HCT116 (cell line): ENCODE results near the gene SWAP70. TPM values are rescaled to one million over a fixed set of nuclear protein-coding genes. Genes with fewer than 3 reads are reported as not detected.

Experiments
- ATAC-seq: fragments of 200-7000 bp; cut with Tn5 transposase; 2 replicates; pipeline ENCODE4 v1.9.1; 2020; ENCODE audit warnings: mild to moderate bottlenecking, moderate library complexity
- Bru-seq: library from RNA; stranded (reverse); fragments of 400-500 nt; gene quantifications from one replicate; lab custom pipeline; 2021; lab: Mats Ljungman, UMichigan
- BruChase-seq, 2 experiments: library from RNA; stranded (reverse); fragments of 400-500 nt; gene quantifications; one replicate each; lab custom pipeline; 2021; lab: Mats Ljungman, UMichigan
- BruUV-seq: library from RNA; stranded (reverse); fragments of 400-500 nt; replicated peaks from 2 replicates; lab custom pipeline; 2021; lab: Mats Ljungman, UMichigan
- CTCF ChIA-PET: fragments of 300-600 bp; sonication (Branson Sonifier 250); formaldehyde crosslinking; loops from one replicate; lab custom pipeline; 2021; ENCODE audit warnings: antibody characterized with exemption; lab: Charles Lee
- POLR2A ChIA-PET: fragments of 300-600, 350-600 bp; sonication (Branson Sonifier 250); formaldehyde crosslinking; loops from one replicate; lab custom pipeline; 2021; ENCODE audit warnings: antibody characterized with exemption; lab: Charles Lee
- RAD21 ChIA-PET, 2 experiments: fragments of 300-600 bp; sonication (Branson Sonifier 250); formaldehyde crosslinking; loops; one replicate each; lab custom pipeline; 2023; ENCODE audit warnings: low total read pairs in 2 of 2; ENCODE audit not compliant: uncharacterized antibody in 2 of 2, unreplicated experiment in 2 of 2, low non-redundant PET in 1 of 2; lab: Charles Lee
- DNase-seq: peaks from one replicate; pipeline ENCODE4 v3.0.0-alpha.2; 2010; ENCODE audit warnings: low read depth, low spot score
- H2AFZ ChIP-seq: fragments of 200-600 bp; shearing (Covaris generic), sonication (generic); 2 replicates; pipeline ENCODE4 v1.6.1; 2017; ENCODE audit warnings: low read depth, mixed run types, mixed read lengths, antibody characterized with exemption, low read length; ENCODE audit not compliant: poor library complexity, severe bottlenecking
- H3K27ac ChIP-seq: 2 replicates; pipeline ENCODE4 v1.5.1; 2012; ENCODE audit warnings: low read depth, low read length
- H3K27me3 ChIP-seq: fragments of 200-600 bp; sonication (generic); 2 replicates; pipeline ENCODE4 v1.6.1; 2016; ENCODE audit warnings: mixed run types, low read length, mixed read lengths; ENCODE audit not compliant: insufficient read depth
- H3K36me3 ChIP-seq, 2 experiments: fragments of 200-500 bp in 1 of 2; fragments of 200-600 bp in 1 of 2; sonication (Bioruptor generic) in 1 of 2; sonication (generic) in 1 of 2; 2 replicates each; pipeline versions ENCODE4 v1.5.1 to v1.6.1; 2014 to 2016; ENCODE audit warnings: low read length in 2 of 2, inconsistent platforms in 1 of 2, mixed read lengths in 1 of 2, mixed run types in 1 of 2; ENCODE audit not compliant: insufficient read depth in 2 of 2, control insufficient read depth in 1 of 2
- H3K4me1 ChIP-seq, 2 experiments: fragments of 200-600 bp in 1 of 2; sonication (generic) in 1 of 2; 2 replicates each; pipeline versions ENCODE4 v1.5.1 to v1.6.1; 2012 to 2017; ENCODE audit warnings: low read length in 2 of 2, inconsistent platforms in 1 of 2, mild to moderate bottlenecking in 1 of 2, mixed read lengths in 1 of 2, mixed run types in 1 of 2, moderate library complexity in 1 of 2; ENCODE audit not compliant: insufficient read depth in 2 of 2, control insufficient read depth in 1 of 2
- H3K4me2 ChIP-seq: fragments of 200-600 bp; sonication (generic); 2 replicates; pipeline ENCODE4 v1.6.1; 2017; ENCODE audit warnings: mixed run types, low read length, mixed read lengths
- H3K4me3 ChIP-seq, 2 experiments: fragments of 200-600 bp in 1 of 2; sonication (generic) in 1 of 2; replicated peaks in 1 of 2; 2 replicates each; pipeline ENCODE4 v1.5.1; 2011 to 2016; ENCODE audit warnings: low read length in 2 of 2, control low read depth in 1 of 2, low read depth in 1 of 2, mild to moderate bottlenecking in 1 of 2, mixed read lengths in 1 of 2, mixed run types in 1 of 2
- H3K79me2 ChIP-seq: fragments of 200-600 bp; sonication (generic); 2 replicates; pipeline ENCODE4 v1.6.1; 2017; ENCODE audit warnings: mild to moderate bottlenecking, mixed run types, low read length, moderate library complexity, mixed read lengths; ENCODE audit not compliant: insufficient read depth
- H3K9ac ChIP-seq: fragments of 200-600 bp; sonication (generic); 2 replicates; pipeline ENCODE4 v1.6.1; 2016; ENCODE audit warnings: low read length, mixed read lengths
- H3K9me2 ChIP-seq: fragments of 200-600 bp; sonication (generic), shearing (Covaris generic); 2 replicates; pipeline ENCODE4 v1.6.1; 2017; ENCODE audit warnings: mixed run types, mild to moderate bottlenecking, moderate library complexity; ENCODE audit not compliant: insufficient read depth
- H3K9me3 ChIP-seq, 2 experiments: fragments of 200-500 bp in 1 of 2; fragments of 200-600 bp in 1 of 2; sonication (Bioruptor generic) in 1 of 2; sonication (generic) in 1 of 2; 2 replicates each; pipeline ENCODE4 v1.6.1; 2014 to 2017; ENCODE audit warnings: low read length in 2 of 2, mixed read lengths in 2 of 2, inconsistent platforms in 1 of 2, low read depth in 1 of 2, mild to moderate bottlenecking in 1 of 2, mixed run types in 1 of 2, moderate library complexity in 1 of 2; ENCODE audit not compliant: control insufficient read depth in 1 of 2, insufficient read depth in 1 of 2
- H4K20me1 ChIP-seq: fragments of 200-600 bp; sonication (generic), shearing (Covaris generic); 2 replicates; pipeline ENCODE4 v1.6.1; 2017; ENCODE audit warnings: mixed run types, mild to moderate bottlenecking, moderate library complexity; ENCODE audit not compliant: insufficient read depth
- ATF3 ChIP-seq: IDR thresholded peaks from 2 replicates; pipeline ENCODE4 v1.6.1; 2012
- CBX3 ChIP-seq: IDR thresholded peaks from 2 replicates; pipeline ENCODE4 v1.6.1; 2012; ENCODE audit warnings: low read depth
- CEBPB ChIP-seq: IDR thresholded peaks from 2 replicates; pipeline ENCODE4 v1.6.1; 2012; ENCODE audit warnings: low read depth
- EGR1 ChIP-seq: IDR thresholded peaks from 2 replicates; pipeline ENCODE4 v1.6.1; 2012; ENCODE audit warnings: low read depth
- ELF1 ChIP-seq: IDR thresholded peaks from 2 replicates; pipeline ENCODE4 v1.6.1; 2012; ENCODE audit warnings: low read depth, borderline replicate concordance
- EZH2 ChIP-seq: fragments of 200-600 bp; sonication (generic); IDR thresholded peaks from 2 replicates; pipeline ENCODE4 v1.6.1; 2017; ENCODE audit warnings: antibody characterized with exemption, mixed run types
- EZH2phosphoT487 ChIP-seq: fragments of 200-600 bp; IDR thresholded peaks from 2 replicates; pipeline ENCODE4 v1.6.1; 2018; ENCODE audit warnings: antibody characterized with exemption, borderline replicate concordance
- FOSL1 ChIP-seq: IDR thresholded peaks from 2 replicates; pipeline ENCODE4 v1.6.1; 2012; ENCODE audit warnings: low read depth
- JUND ChIP-seq: IDR thresholded peaks from 2 replicates; pipeline ENCODE4 v1.6.1; 2012
- MAX ChIP-seq: IDR thresholded peaks from 2 replicates; pipeline ENCODE4 v1.6.1; 2012
- POLR2A ChIP-seq: IDR thresholded peaks from 2 replicates; pipeline ENCODE4 v1.7.0; 2011; ENCODE audit warnings: borderline replicate concordance; ENCODE audit not compliant: insufficient read depth, insufficient read length; ENCODE audit errors: extremely low read depth
- POLR2AphosphoS5 ChIP-seq: IDR thresholded peaks from 2 replicates; pipeline ENCODE4 v1.6.1; 2011; ENCODE audit warnings: mild to moderate bottlenecking, low read depth, low read length, moderate library complexity
- RAD21 ChIP-seq: IDR thresholded peaks from 2 replicates; pipeline ENCODE4 v1.6.1; 2012; ENCODE audit warnings: low read depth, mild to moderate bottlenecking
- REST ChIP-seq: IDR thresholded peaks from 2 replicates; pipeline ENCODE4 v1.6.1; 2012; ENCODE audit warnings: low read depth
- SIN3A ChIP-seq: IDR thresholded peaks from 2 replicates; pipeline ENCODE4 v1.6.1; 2012; ENCODE audit warnings: low read depth
- SRF ChIP-seq: IDR thresholded peaks from 2 replicates; pipeline ENCODE4 v1.6.1; 2012; ENCODE audit warnings: low read depth
- TCF7L2 ChIP-seq: IDR thresholded peaks from 2 replicates; pipeline ENCODE4 v1.7.0; 2011; ENCODE audit warnings: borderline replicate concordance, inconsistent platforms; ENCODE audit not compliant: insufficient read depth, insufficient read length; ENCODE audit errors: extremely low read depth
- ZFX ChIP-seq: fragments of 450-650 bp; IDR thresholded peaks from 2 replicates; pipeline ENCODE4 v1.6.1; 2017
- ZNF274 ChIP-seq: fragments of 200-500 bp; sonication (Bioruptor generic); IDR thresholded peaks from 2 replicates; pipeline ENCODE4 v1.6.1; 2014; ENCODE audit warnings: mild to moderate bottlenecking, low read depth, low read length, inconsistent platforms
- intact Hi-C: fragments of 100-400 bp; cut with micrococcal nuclease; formaldehyde crosslinking; loops from 2 replicates; pipeline ENCODE4 v1.10.0; 2022
- long read RNA-seq: library from polyadenylated mRNA; unstranded; transcript quantifications from one replicate; pipeline ENCODE4 v2.0.0, GENCODE V29; 2021; ENCODE audit not compliant: unreplicated experiment
- polyA plus RNA-seq: library from polyadenylated mRNA; unstranded; fragments of >200 nt; gene quantifications from 2 replicates; pipeline ENCODE4 v1.2.1, GENCODE V29; 2012; ENCODE audit warnings: missing spikeins
- total RNA-seq: library from RNA; stranded (reverse); gene quantifications from one replicate; pipeline ENCODE4 v1.2.1, GENCODE V29; 2021; ENCODE audit not compliant: unreplicated experiment
- TF ChIP-seq, protein P1 (sequence below), 3 experiments: fragments of 200-600 bp in 1 of 3; sonication (generic) in 1 of 3; IDR thresholded peaks in 2 of 3; conservative IDR thresholded peaks in 1 of 3; 2 replicates each; pipeline ENCODE4 v1.5.1; 2012 to 2017; ENCODE audit warnings: low read depth in 2 of 3, low read length in 2 of 3, antibody characterized with exemption in 1 of 3, borderline replicate concordance in 1 of 3, control low read depth in 1 of 3, mild to moderate bottlenecking in 1 of 3, mixed read lengths in 1 of 3, mixed run types in 1 of 3, moderate library complexity in 1 of 3; ENCODE audit not compliant: insufficient read depth in 1 of 3

Gene SWAP70
- 20.6 TPM for total RNA-seq
- polyA plus RNA-seq = 7.3 and 7.8 TPM in 2 replicates
- percentile 65 among the genes with signal in this experiment for Bru-seq, nascent RNA
- BruChase-seq, experiment 1, labeled RNA remaining after a 6-hour chase = percentile 64 among the genes with signal in this experiment
- percentile 61 among the genes with signal in this experiment for BruChase-seq, experiment 2, labeled RNA remaining after a 2-hour chase
- long read RNA-seq, full-length matches to known transcripts = 75 of 102 reads
- long read RNA-seq, partial matches to known transcripts = 15 of 102 reads
- long read RNA-seq, other reads (novel, unspliced or antisense) = 12 of 102 reads

GRCh38 chr11:9663699-9664275, at the start of gene SWAP70:
Gene SWAP70, plus strand, starts transcription at chr11:9664077. Its CDS starts 103 bp downstream, at chr11:9664180.
- ChIA-PET RAD21 (no interaction called here), CTCF (no interaction called here), POLR2A (no interaction called here)
- Histone ChIP-seq H3K36me3 (no peaks in the 10 kb centered on the region), H3K79me2 (peaks cover 27% of the 10 kb centered on the region), H3K27ac (peak within 1 kb of the TSS; percentile 60), H3K4me1 (peaks cover 6 to 13% of the 10 kb centered on the region in 2 experiments), H3K4me3 (peak within 1 kb of the TSS; percentile 61 to 69), H3K4me2 (peak within 1 kb of the TSS; percentile 89), H3K9me2 (no peaks in the 10 kb centered on the region), H3K27me3 (no peaks in the 10 kb centered on the region), H3K9me3 (peaks cover 0 to 7% of the 10 kb centered on the region in 2 experiments; a peak in 1 of 4 replicates), H2AFZ (peak within 1 kb of the TSS; percentile 94), H4K20me1 (0 out of 2 replicates have a peak, but pooled peaks cover 3% of the 10 kb centered on the region), H3K9ac (peak within 1 kb of the TSS; percentile 66)
- BruUV-seq = no TSS peak
- DNase-seq (peak; percentile 60), ATAC-seq (peak; percentile 98)
- intact Hi-C loops = no loop called here
- TF ChIP-seq POLR2A (peak; percentile 35), ZNF274 (no peak), CBX3 (no peak), ZFX (no peak), ATF3 (no peak), EZH2 (no peak), ELF1 (no peak), TCF7L2 (no peak), MAX (0 out of 2 replicates have a peak, but pooled peaks have one; percentile 37), JUND (no peak), CEBPB (no peak), EZH2phosphoT487 (no peak), SRF (no peak), SIN3A (no peak), RAD21 (0 out of 2 replicates have a peak, but pooled peaks have one; percentile 8), FOSL1 (no peak), EGR1 (no peak), POLR2AphosphoS5 (peak; percentile 70), REST (no peak)
- TF ChIP-seq, protein P1, sequence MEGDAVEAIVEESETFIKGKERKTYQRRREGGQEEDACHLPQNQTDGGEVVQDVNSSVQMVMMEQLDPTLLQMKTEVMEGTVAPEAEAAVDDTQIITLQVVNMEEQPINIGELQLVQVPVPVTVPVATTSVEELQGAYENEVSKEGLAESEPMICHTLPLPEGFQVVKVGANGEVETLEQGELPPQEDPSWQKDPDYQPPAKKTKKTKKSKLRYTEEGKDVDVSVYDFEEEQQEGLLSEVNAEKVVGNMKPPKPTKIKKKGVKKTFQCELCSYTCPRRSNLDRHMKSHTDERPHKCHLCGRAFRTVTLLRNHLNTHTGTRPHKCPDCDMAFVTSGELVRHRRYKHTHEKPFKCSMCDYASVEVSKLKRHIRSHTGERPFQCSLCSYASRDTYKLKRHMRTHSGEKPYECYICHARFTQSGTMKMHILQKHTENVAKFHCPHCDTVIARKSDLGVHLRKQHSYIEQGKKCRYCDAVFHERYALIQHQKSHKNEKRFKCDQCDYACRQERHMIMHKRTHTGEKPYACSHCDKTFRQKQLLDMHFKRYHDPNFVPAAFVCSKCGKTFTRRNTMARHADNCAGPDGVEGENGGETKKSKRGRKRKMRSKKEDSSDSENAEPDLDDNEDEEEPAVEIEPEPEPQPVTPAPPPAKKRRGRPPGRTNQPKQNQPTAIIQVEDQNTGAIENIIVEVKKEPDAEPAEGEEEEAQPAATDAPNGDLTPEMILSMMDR (IDR thresholded peaks at IDR 0.05 in 2 of 3, conservative IDR thresholded peaks at IDR 0.05 in 1 of 3; ENCODE audit: borderline replicate concordance in 1 of 3, insufficient read depth in 1 of 3, low read depth in 2 of 3, low read length in 2 of 3) = peak in 2 of 3 experiments; percentile 26 to 41; a peak in 3 of 6 replicates
